ENCODE results near the gene MYMK. TPM values are rescaled to one million over a fixed set of nuclear protein-coding genes. Genes with fewer than 3 reads are reported as not detected.

The MYMK gene
- total and polyA plus RNA-seq, 2 of the 8 experiments (the other 6 are each of a cell fraction or from before 2014, with no cell fraction given) = not detected

GRCh38 chr9:133496861-133497842 is 27.6 kb downstream of the MYMK start (continued):
- TF ChIP-seq CBX5 (IDR thresholded peaks at IDR 0.05; ENCODE audit: low read depth, low read length) = no peak
- no peak for TF ChIP-seq EP300 (IDR thresholded peaks at IDR 0.05; ENCODE audit: borderline replicate concordance in 1 of 2, low read depth in 2 of 2, low read length in 2 of 2)
- no peak for TF ChIP-seq JUN (IDR thresholded peaks at IDR 0.05; ENCODE audit: low read depth, low read length)
- no peak for TF ChIP-seq KDM1A (IDR thresholded peaks at IDR 0.05; ENCODE audit: borderline replicate concordance, low read length)
- TF ChIP-seq RNF2 (IDR thresholded peaks at IDR 0.05; ENCODE audit: borderline replicate concordance, low read depth, low read length, missing control alignments, poor library complexity, severe bottlenecking) = no peak
- TF ChIP-seq CBX8 (IDR thresholded peaks at IDR 0.05; ENCODE audit: borderline replicate concordance, low read depth, low read length) = no peak
- no peak for TF ChIP-seq POU5F1 (IDR thresholded peaks at IDR 0.05; ENCODE audit: low read depth, low read length)
- TF ChIP-seq RAD21 (IDR thresholded peaks at IDR 0.05 in 1 of 2, conservative IDR thresholded peaks at IDR 0.05 in 1 of 2; ENCODE audit: low read depth in 2 of 2, low read length in 2 of 2) = no peak
- no peak for TF ChIP-seq POLR2A (IDR thresholded peaks at IDR 0.05; ENCODE audit: control extremely low read depth in 1 of 2, low read depth in 2 of 2, low read length in 2 of 2)
